GM10266 (cell line): ENCODE measurements around the gene CCDC89.

ENCODE experiments used
- DNase-seq: peaks from one replicate; pipeline ENCODE4 v3.0.0; 2012; ENCODE audit errors: extremely low spot score
- TF ChIP-seq, protein P1 (sequence below): IDR thresholded peaks from 2 replicates; pipeline ENCODE4 v1.5.1; 2012; ENCODE audit warnings: mild to moderate bottlenecking, low read depth; ENCODE audit not compliant: control insufficient read depth, insufficient read depth; ENCODE audit errors: missing control alignments

The CCDC89 gene

DNA sequence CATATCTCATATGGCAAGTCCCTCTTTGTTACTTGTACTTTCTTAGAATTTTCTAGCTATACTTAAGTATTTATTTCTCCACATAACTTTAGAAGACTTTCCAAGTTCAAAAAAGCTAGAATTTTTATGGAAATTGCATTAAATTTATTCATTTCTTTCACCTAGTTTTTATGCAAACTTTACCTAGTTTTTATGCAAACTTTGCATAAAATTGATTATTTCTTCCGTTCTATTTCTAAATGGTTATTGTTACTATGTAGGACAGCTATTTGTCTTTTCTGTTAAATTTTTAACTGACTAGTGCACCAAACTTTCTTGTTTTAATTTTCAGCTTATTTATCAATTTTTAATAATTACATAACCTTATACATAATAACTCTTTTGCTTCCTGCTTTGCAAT lies 17.8 kb downstream of the CCDC89 start:
- TF ChIP-seq, protein P1, sequence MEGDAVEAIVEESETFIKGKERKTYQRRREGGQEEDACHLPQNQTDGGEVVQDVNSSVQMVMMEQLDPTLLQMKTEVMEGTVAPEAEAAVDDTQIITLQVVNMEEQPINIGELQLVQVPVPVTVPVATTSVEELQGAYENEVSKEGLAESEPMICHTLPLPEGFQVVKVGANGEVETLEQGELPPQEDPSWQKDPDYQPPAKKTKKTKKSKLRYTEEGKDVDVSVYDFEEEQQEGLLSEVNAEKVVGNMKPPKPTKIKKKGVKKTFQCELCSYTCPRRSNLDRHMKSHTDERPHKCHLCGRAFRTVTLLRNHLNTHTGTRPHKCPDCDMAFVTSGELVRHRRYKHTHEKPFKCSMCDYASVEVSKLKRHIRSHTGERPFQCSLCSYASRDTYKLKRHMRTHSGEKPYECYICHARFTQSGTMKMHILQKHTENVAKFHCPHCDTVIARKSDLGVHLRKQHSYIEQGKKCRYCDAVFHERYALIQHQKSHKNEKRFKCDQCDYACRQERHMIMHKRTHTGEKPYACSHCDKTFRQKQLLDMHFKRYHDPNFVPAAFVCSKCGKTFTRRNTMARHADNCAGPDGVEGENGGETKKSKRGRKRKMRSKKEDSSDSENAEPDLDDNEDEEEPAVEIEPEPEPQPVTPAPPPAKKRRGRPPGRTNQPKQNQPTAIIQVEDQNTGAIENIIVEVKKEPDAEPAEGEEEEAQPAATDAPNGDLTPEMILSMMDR = no peak
- DNase-seq = no peak

DNA sequence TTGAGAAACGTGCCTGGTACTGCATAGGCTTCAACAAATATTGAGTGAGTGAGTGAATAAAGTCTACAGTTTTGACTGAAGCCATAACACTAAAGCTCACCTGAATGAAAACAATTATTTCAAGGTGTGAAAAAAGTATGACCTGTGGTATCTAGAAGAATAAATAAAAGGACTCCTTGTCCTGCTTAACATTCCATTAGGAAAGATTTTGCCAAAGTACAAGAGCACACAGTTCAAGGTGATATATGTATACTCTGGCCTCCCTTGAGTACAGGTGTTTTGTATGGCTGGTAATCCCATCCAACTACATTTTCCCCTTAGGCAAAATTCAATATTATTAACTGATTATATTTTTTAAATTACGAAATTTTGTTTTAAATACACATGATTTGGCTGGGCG lies 19.3 kb downstream of the CCDC89 start:
- DNase-seq = no peak

DNA sequence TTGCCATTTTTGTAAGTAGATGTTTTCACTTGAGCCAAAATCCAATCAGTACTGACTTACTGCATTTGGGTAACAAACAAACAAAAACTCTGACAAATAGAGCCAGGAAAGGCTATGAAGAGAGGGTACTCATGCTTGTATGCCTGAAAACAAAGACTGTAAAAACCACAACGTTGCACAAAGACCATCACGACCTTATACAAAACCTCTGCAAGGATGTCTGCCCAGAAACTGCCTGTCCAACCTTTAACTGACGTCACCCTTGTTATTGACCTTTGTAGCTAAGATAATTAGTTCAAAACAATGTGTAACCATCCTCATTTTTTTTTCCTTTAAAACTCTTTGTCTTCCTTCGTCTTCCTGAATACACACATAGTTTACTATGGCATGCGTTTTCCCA lies 20.3 kb downstream of the CCDC89 start:
- no peak for DNase-seq

More for the DNA sequence above, 19.3 kb downstream of the CCDC89 start:
- TF ChIP-seq, protein P1 = no peak

DNA sequence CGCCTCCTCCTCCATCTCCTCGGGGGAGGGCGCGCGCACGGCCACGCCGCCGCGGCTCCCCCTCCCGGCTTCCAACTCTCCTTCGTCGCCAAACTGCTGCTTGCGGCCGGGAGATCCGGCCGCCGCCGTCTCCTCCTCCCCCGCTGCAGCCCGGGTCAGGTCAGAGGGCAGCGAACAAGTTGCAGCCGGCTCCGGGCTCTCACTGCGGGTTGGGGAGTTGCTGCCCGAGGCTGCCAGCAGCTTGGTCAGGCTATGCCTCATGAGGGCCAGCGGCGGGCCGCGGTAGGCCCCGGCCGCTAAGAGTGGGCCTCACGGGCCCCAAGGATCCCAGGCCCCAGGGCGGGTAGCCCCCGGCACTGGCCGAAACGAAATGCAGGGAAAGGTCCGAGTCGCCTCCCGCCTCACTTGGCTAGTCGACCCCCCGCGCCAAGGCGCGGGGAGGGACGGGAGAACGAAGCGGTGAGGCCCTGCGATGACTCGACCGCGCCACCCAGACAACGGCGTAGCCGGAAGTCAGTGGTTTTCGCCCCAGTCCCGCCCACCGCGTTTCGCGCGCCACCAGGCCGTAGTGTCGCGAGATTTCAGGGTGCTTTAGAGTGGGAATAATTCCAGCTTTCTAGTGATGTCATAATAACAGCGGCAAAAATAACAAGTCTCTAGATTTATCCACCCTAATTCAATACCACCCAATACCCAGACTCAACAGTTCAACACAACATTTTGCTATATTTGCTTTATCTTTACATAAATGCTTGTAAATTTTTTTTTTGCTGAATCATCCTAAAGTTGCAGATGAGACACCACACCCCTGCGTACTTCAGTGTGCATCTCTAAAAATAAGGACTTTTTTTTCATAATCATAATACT lies 21.1 kb downstream of the CCDC89 start, which contains the start of gene CREBZF:
Gene CREBZF, minus strand, starts transcription at position 515 of the 867 bp plus-strand sequence. Its CDS starts 254 bp downstream, at position 261.
- peak; percentile 90 for DNase-seq
- TF ChIP-seq, protein P1 = no peak

More for the DNA sequence above, 20.3 kb downstream of the CCDC89 start:
- TF ChIP-seq, protein P1 = no peak

DNA sequence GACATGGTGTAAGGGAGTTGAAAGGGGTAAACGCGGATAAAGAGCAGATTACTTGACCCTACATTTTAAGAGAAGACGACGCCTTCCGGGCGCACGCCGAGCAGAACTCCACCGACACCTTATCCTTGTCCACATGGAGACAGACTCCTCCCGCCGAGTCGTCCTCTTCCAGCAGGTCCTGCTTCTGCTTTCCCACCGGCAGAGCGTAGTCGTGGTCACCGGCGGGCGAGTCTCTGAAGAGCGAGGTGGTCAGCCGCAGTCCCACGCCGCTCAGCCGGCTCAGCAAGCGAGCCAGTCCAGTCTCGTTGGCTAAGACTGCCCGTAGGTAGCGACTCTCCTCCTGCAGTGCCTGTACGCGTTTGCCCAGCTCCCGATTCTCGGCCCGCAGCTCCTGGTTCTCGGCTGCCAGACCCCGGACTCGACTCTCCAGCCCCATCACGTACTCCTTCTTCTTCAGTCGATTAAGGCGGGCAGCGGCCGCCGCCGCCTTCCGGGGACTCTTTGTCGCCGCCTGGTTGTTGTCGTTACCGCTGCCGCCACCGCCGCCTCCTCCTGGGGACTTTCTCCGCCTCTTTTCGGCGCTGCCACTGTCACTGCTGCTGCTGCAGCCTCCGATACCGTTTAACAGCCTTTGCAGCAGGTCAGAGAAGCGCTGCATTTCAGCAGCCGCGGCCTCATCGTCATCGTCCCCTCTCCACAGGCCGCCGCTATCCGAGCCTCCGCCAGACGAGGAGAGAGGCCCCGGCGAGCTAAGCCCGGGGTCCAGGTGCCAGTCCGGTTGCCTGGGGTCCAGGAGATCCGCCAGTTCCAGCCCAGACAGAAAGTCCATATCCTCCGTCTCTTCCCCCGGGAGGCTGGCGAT lies 22.0 kb downstream of the CCDC89 start:
- peak; percentile 79 for DNase-seq
- TF ChIP-seq, protein P1 = peak; percentile 64

DNA sequence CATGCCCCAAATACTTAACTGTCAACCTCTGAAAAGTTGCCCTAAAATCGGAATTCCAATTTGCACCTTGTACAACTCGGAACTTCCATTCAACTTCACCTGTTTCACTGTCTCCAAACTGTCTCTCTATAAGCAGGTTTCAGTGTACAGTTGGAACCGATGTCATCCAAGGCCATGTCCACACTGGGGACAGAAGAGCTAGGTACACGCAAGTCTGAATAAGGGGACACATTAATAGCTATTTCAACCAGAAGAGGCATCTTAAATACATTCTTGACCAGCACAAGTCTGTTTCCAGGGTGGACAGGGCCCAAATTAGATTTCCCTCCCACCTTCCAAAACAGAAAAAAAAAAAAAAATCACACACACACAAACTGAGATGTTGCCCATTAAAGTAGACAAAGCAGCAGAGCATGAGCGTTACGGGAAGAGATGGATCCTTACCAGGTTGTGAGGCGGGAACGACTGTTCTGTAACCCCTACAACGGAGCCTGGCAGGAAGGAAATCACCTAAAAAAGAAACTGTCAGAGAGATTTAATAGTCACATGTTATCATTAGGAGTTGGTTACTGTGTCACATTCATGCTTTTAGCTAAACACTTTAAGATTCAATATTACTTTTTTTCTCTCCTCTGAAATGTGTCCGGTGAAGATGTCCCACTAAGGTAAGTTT lies 22.8 kb downstream of the CCDC89 start:
- TF ChIP-seq, protein P1 = no peak
- peak; percentile 14 for DNase-seq
